Measurements from ENCODE around the gene NFIC.
"Not testable (repeated sequence)": the region's sequence is repeated elsewhere in the genome, so short reads cannot be mapped to it uniquely, and the experiment has no call there.

The NFIC gene

DNA sequence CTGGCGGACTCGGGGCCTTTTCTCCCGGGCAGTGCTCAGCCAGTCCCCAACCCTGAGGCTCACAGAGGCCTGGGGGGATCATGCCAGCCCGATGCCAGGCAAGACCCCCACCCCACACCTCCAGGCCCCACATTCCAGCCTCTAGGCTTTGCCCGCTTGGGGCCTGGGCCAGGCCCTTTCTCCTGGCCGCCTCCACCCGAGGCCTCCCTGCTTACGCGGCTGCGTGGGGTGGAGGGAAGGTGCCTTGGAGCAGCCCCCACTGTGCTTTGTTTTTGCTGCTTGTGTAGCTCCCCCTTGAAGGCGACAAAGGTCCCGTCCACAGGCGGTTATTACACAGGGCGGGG lies 75.6 kb downstream of the NFIC start:
- no peak overlapping the region for H3K27ac ChIP-seq
- TF ChIP-seq, protein P1, sequence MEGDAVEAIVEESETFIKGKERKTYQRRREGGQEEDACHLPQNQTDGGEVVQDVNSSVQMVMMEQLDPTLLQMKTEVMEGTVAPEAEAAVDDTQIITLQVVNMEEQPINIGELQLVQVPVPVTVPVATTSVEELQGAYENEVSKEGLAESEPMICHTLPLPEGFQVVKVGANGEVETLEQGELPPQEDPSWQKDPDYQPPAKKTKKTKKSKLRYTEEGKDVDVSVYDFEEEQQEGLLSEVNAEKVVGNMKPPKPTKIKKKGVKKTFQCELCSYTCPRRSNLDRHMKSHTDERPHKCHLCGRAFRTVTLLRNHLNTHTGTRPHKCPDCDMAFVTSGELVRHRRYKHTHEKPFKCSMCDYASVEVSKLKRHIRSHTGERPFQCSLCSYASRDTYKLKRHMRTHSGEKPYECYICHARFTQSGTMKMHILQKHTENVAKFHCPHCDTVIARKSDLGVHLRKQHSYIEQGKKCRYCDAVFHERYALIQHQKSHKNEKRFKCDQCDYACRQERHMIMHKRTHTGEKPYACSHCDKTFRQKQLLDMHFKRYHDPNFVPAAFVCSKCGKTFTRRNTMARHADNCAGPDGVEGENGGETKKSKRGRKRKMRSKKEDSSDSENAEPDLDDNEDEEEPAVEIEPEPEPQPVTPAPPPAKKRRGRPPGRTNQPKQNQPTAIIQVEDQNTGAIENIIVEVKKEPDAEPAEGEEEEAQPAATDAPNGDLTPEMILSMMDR (IDR thresholded peaks at IDR 0.05), result no peak
- peaks cover 61% of the 10 kb centered on the region for H3K36me3 ChIP-seq
- H3K4me1 ChIP-seq (ENCODE audit: control insufficient read depth in 1 of 2, insufficient read depth in 1 of 2, low read depth in 1 of 2, low read length in 1 of 2), result no peaks in the 10 kb centered on the region
- H3K27me3 ChIP-seq, result no peaks in the 10 kb centered on the region
- no peak overlapping the region for H3K4me3 ChIP-seq (ENCODE audit: low read depth in 1 of 2, low read length in 1 of 2)
- no peaks in the 10 kb centered on the region for H3K9me3 ChIP-seq

DNA sequence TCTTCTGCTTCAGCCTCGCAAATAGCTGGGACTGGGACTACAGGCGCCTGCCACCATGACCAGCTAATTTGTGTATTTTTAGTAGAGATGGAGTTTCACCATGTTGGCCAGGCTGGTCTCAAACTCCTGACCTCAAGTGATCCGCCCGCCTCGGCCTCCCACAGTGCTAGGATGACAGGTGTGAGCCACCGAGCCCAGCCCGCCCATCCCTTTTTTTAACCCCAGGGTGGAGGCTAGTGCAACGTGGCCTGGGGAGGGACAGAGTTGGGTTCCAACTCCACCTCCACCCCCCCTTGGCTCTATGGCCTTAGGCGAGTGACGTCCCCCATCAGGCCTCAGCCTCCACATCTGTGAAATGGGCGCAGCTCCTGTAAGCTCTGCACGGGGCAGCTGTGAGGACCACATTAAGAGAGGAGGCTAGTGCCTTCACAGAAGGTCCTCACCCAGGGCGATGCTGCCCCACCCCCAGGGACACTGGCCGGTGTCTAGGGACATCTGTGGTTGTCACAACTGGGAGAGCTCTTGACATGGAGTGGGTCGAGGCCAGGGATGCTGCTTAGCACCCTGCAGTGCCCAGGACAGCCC lies 76.2 kb downstream of the NFIC start:
- H3K4me1 ChIP-seq (ENCODE audit: control insufficient read depth in 1 of 2, insufficient read depth in 1 of 2, low read depth in 1 of 2, low read length in 1 of 2), result no peaks in the 10 kb centered on the region
- H3K4me3 ChIP-seq (ENCODE audit: low read depth in 1 of 2, low read length in 1 of 2), result no peak overlapping the region
- peaks cover 62% of the 10 kb centered on the region for H3K36me3 ChIP-seq
- H3K9me3 ChIP-seq, result no peaks in the 10 kb centered on the region
- no peaks in the 10 kb centered on the region for H3K27me3 ChIP-seq
- H3K27ac ChIP-seq, result no peak overlapping the region
- TF ChIP-seq, protein P1 (IDR thresholded peaks at IDR 0.05), result no peak

DNA sequence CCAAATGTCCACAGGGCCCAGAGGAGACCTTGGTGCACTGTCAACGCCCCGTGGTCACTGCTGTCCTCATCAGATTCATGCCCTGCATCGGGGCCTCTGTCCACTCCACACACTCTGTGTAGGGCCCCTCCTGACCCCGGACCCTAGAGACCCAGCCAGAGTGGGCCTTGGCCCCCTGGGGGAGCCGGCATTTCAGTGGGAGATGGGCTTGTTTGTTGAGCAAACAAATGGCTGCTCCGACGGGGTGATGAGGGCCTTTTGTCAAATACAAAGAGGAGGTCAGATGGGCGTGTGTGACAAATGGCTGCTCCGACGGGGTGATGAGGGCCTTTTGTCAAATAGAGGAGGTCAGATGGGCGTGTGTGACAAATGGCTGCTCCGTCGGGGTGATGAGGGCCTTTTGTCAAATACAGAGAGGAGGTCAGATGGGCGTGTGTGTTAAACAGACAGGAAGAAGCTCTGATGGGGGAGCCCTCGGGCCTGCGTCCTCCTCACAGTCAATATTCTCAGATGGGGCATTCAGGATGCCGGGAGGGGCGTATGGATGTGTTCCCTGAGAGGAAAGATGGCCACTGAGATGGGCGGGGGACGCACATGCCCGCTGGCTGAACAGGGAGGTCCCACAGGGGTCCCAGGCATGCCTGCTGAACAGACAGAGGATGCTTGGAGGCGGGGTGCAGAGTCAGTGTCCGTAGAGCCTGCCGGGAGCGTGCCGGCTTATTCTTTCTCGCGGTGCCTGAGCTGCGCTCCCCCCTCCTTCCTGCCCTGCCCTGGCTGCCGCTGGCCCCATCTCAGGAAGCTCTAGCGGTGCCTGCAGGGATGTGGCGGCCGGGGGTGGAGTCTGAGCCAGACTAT lies 77.7 kb downstream of the NFIC start:
- H3K36me3 ChIP-seq, result peaks cover 61% of the 10 kb centered on the region
- TF ChIP-seq, protein P1 (IDR thresholded peaks at IDR 0.05), result no peak
- H3K9me3 ChIP-seq, result no peaks in the 10 kb centered on the region
- no peaks in the 10 kb centered on the region for H3K27me3 ChIP-seq
- H3K4me3 ChIP-seq (ENCODE audit: low read depth in 1 of 2, low read length in 1 of 2), result no peak overlapping the region
- H3K4me1 ChIP-seq (ENCODE audit: control insufficient read depth in 1 of 2, insufficient read depth in 1 of 2, low read depth in 1 of 2, low read length in 1 of 2), result no peaks in the 10 kb centered on the region
- no peak overlapping the region for H3K27ac ChIP-seq

DNA sequence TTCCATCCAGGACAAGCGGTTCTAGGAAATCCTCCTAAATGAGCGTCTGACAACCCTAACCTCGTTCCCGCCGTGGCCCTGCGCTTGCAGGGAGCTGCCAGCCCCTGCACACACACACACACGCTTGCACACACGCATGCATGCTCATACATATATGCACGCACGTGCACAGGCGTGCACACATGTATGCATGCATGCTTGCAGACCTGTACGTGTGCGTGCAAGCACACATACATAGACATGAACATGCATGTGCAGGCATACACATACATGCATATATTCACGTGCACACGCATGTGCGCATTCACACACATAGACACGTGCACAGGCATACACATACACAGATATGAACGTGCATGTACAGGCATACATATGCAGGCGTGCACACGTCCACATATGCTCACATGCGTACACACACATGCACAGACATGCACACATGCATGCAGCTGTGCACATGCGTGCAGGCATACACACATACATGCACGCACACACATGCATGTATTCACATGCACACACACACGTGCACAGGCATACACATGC lies 78.4 kb downstream of the NFIC start:
- Histone ChIP-seq H3K4me3 (ENCODE audit: low read depth in 1 of 2, low read length in 1 of 2) (no peak overlapping the region), H3K36me3 (peaks cover 67% of the 10 kb centered on the region)
- TF ChIP-seq, protein P1 (IDR thresholded peaks at IDR 0.05), result no peak

DNA sequence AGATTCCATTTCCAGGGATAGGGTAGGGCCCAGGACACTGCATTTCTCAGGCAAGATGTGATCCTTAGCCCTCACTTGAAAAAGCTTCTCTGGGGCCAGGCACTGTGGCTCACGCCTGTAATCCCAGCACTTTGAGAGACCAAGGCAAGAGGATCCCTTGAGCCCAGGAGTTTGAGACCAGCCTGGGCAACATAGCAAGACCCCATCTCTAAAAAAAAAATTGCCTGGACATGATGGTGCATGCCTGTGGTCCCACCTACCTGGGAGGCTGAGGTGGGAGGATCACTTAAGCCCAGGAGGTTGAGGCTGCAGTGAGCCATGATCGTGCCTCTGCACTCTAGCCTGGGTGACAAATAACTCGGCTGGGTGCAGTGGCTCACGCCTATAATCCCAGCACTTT lies 80.3 kb downstream of the NFIC start:
- H3K36me3 ChIP-seq, result peaks cover 75% of the 10 kb centered on the region
- not testable (repeated sequence) for H3K9me3 ChIP-seq

More for the DNA sequence above, 78.4 kb downstream of the NFIC start:
- Histone ChIP-seq H3K9me3 (no peaks in the 10 kb centered on the region), H3K4me1 (ENCODE audit: control insufficient read depth in 1 of 2, insufficient read depth in 1 of 2, low read depth in 1 of 2, low read length in 1 of 2) (no peaks in the 10 kb centered on the region), H3K27me3 (no peaks in the 10 kb centered on the region), H3K27ac (no peak overlapping the region)

More for the DNA sequence above, 80.3 kb downstream of the NFIC start:
- H3K4me3 ChIP-seq (ENCODE audit: low read depth in 1 of 2, low read length in 1 of 2); H3K27ac ChIP-seq; H3K27me3 ChIP-seq; H3K4me1 ChIP-seq (ENCODE audit: control insufficient read depth in 1 of 2, insufficient read depth in 1 of 2, low read depth in 1 of 2, low read length in 1 of 2): not testable (repeated sequence)
